Motor neuron (in vitro differentiated cells): ENCODE results near the gene PRR11. TPM values are rescaled to one million over a fixed set of nuclear protein-coding genes. Genes with fewer than 3 reads are reported as not detected.
A peak's percentile ranks its signal among the peaks of the same experiment; 100 is the strongest.
"Not testable (repeated sequence)": the region's sequence is repeated elsewhere in the genome, so short reads cannot be mapped to it uniquely, and the experiment has no call there.

Experiments
- ATAC-seq, 8 experiments: fragments of 200-7000 bp; cut with Tn5 transposase; replicated peaks in 6 of 8; 2 replicates each; pipeline ENCODE4 v1.8.0; 2021; ENCODE audit warnings: mild to moderate bottlenecking in 8 of 8, moderate library complexity in 8 of 8
- H3K27ac ChIP-seq, 2 donors: fragments of 250-450 bp; sonication (Bioruptor Pico); 2 replicates each; pipeline ENCODE4 v1.9.0; 2021; ENCODE audit warnings: antibody characterized with exemption in 2 of 2, mild to moderate bottlenecking in 2 of 2, moderate library complexity in 1 of 2
- H3K4me1 ChIP-seq, 2 donors: fragments of 250-450 bp; sonication (Bioruptor Pico); replicated peaks in 1 of 2; 2 replicates each; pipeline ENCODE4 v1.6.1; 2021; ENCODE audit warnings: antibody characterized with exemption in 2 of 2, mild to moderate bottlenecking in 2 of 2, moderate library complexity in 1 of 2
- H3K4me3 ChIP-seq, 5 donors: fragments of 250-450 bp; sonication (Bioruptor Pico); 2 replicates each; pipeline ENCODE4 v1.9.0; 2021; ENCODE audit warnings: antibody characterized with exemption in 5 of 5, mild to moderate bottlenecking in 5 of 5, moderate library complexity in 4 of 5
- WGBS, 10 experiments: fragments of 450-650 bp; shearing (Covaris generic); methylation state at CpG; one replicate each; pipeline ENCODE4 v1.0.0; 2022; 5-methylcytosine and 5-hydroxymethylcytosine counted together
- in situ Hi-C, 9 experiments: fragments of 400-800 bp; cut with MboI; loops; one replicate each; pipeline ENCODE4 v1.15.0; 2021; ENCODE audit warnings: low sequenced_read_pairs in 9 of 9, low pct_unique_long_range_greater_than_20kb in 2 of 9; ENCODE audit not compliant: unreplicated experiment in 9 of 9
- total RNA-seq, 8 experiments: library from RNA; unstranded; fragments of 300-600 nt; gene quantifications; 2 replicates each; pipeline versions ENCODE4 v1.2.3 to v1.2.4, GENCODE V29; 2022

The PRR11 gene
- total RNA-seq, 8 experiments from 2014 or later, result 1.8 to 27.1 (median 4.8) TPM

DNA sequence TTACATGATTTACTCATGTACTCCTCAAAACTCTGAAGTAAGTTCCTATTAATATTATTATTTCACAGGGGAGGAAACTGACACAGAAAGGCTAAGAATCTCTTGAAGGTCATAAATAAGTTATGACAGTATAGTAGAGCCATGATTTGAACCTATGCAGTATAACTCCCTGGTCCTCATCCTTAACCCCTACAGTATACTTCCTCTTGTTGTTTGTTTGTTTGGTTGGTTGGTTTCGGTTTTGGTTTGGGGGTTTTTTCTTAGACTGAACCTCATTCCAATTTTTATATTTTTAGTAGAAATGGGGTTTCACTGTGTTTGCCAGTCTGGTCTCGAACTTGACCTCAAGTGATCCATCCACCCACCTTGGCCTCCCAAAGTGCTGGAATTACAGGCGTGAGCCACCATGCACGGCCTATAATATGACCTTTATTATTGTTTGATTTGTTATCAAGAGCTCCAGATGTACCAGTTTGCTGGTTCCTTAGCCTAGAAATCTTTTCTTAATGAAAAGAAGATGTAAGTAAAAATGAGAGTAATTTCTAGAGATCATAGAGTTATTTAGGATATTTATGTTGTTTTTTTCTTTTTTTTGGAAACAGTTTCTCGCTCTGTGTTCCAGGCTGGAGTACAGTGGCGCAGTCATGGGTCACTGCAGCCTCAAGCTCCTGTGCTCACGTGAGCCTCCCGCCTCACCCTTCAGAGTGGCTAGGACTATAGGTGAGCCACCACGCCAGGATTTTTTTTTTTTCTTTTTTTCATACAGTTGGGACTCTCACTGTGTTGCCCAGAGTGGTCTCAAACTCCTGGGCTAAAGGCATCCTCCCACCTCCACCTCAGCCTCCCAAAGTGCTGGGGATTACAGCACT is 4.8 kb downstream of the PRR11 start:
- in situ Hi-C loops, result no loop called here
- Histone ChIP-seq H3K4me1 (peaks cover under 1 to 6% of the 10 kb centered on the region in 2 donors), H3K4me3 (no peak overlapping the region), H3K27ac (no peak overlapping the region)
- WGBS, 10 experiments, result 83 to 100% (median 96%) methylated on average over 2 to 9 of the region's 9 CpGs
- ATAC-seq, result no peak

DNA sequence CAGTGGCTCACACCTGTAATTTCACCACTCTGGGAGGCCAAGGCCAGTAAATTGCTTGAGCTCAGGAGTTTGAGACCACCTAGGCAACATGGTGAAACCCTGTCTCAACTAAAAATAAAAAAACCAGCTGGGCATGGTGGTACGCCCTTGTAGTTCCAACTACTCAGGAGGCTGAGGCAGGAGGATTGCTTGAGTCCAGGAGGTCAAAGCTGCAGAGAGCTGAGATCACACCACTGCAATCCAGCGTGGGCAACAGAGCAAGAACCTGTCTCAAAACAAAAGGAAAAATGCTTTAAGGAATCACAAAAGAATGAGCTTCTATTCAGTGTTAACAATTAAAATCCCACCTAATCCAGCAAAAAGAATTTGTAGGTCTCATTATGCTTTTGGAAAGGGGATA is 5.9 kb downstream of the PRR11 start:
- WGBS, 10 experiments, result 86 to 100% (median 100%) methylated on average over 1 to 2 of the region's 2 CpGs; no CpG with 5 or more reads in 3 of the 10 experiments
- no peak for ATAC-seq
- in situ Hi-C loops, result no loop called here
- H3K27ac ChIP-seq, result no peak overlapping the region
- H3K4me3 ChIP-seq, result no peak overlapping the region
- peaks cover 5 to 6% of the 10 kb centered on the region in 2 donors for H3K4me1 ChIP-seq

DNA sequence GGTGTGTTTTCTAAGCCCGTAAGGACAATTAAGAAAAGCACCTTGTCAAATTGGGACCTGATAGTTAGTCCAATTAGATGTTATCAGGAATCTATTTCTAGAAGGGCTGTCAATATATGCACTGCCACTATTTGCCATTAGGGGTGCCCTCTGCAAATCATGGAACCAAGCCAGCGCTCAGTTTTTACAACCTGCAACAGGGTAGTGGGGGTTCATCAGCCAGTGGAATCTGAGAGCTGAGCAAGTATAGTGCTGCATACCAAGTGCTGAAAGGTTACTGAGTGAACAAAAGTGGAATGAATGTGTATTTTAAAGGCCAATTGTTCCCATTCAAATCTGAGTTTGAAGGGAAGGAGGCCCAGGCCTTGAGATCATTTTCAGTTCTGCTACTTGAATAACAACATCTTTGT is 10.4 kb downstream of the PRR11 start:
- Histone ChIP-seq H3K27ac (peak overlapping the region in 1 of 2 donors; percentile 65), H3K4me1 (peaks cover 14% of the 10 kb centered on the region in 2 donors), H3K4me3 (no peak overlapping the region)
- 0 to 100% (median 25%) methylated on average over 1 to 2 of the region's 2 CpGs; no CpG with 5 or more reads in 1 of the 10 experiments for WGBS, 10 experiments
- peak; percentile 60 to 97 (median 92) for ATAC-seq
- in situ Hi-C loops, result no loop called here

DNA sequence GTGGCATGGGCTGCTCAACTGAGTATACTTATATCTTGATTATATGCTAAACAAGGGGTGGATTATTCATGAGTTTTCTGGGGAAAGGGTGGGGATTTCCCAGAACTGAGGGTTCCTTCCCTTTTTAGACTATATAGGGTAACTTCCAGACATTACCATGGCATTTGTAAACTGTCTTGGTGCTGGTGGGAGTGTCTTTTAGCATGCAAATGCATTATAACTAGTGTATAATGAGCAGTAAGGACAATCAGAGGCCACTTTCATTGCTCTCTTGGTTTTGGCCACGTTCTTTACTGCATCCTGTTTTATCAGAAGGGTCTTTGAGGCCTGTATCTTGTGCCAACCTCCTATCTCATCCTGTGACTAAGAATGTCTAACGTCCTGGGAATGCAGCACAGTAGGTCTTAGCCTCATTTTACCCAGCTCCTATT is 12.0 kb downstream of the PRR11 start:
- in situ Hi-C loops, result no loop called here
- H3K4me3 ChIP-seq, result no peak overlapping the region
- peak overlapping the region in 1 of 2 donors; percentile 41 for H3K27ac ChIP-seq
- 33 to 100% (median 60%) methylated on average over 1 to 2 of the region's 2 CpGs; no CpG with 5 or more reads in 1 of the 10 experiments for WGBS, 10 experiments
- peak in 6 of 8 experiments; percentile 17 to 93 (median 62) for ATAC-seq
- peaks cover 8 to 14% of the 10 kb centered on the region in 2 donors for H3K4me1 ChIP-seq

DNA sequence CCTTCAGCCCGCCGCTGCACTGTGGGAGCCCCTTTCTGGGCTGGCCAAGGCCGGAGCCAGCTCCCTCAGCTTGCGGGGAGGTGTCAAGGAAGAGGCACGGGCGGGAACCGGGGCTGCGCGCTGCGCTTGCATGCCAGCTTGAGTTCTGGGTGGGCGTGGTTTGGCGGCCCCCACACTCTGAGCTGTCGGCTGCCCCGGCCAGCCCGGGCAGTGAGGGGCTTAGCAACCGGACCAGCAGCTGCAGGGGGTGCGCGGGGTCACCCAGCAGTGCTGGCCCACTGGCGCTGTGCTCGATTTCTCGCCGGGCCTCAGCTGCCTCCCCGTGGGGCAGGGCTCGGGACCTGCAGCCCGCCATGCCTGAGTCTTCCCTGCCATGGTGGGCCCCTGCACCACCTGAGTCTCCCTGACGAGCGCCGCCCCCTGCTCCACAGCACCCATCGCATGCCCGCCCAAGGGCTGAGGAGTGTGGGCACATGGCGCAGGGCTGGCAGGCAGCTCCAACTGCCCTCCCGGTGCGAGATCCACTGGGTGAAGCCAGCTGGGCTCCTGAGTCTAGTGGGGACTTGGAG is 17.0 kb downstream of the PRR11 start:
- no peaks in the 10 kb centered on the region for H3K4me1 ChIP-seq
- H3K4me3 ChIP-seq, result no peak overlapping the region
- in situ Hi-C loops, result no loop called here
- ATAC-seq, result no peak
- 83 to 100% (median 100%) methylated on average over 2 to 8 of the region's 33 CpGs; no CpG with 5 or more reads in 5 of the 10 experiments for WGBS, 10 experiments
- no peak overlapping the region for H3K27ac ChIP-seq

DNA sequence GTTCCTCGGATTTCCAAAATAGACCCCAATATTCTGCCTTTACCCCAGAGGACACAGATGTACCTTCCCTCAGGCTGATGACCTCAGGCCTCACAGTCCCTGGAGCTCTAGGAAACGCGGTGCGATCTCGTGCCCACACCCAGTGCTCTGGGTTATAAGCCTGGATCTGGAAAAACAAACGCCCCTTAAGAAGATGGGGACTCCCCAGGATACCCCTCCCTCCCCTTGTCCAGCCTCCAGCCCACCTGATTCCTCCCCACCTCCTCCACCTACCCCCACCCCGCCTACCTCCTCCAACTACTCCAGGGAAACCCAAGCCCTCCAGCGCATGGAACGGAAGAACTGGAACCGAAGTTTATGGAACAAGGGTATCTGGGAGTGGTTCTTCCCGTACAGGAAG is 19.1 kb downstream of the PRR11 start:
- Histone ChIP-seq H3K4me1 (no peaks in the 10 kb centered on the region), H3K27ac (no peak overlapping the region), H3K4me3 (no peak overlapping the region)
- WGBS, 10 experiments, result 95 to 100% (median 100%) methylated on average over 1 to 4 of the region's 11 CpGs; no CpG with 5 or more reads in 7 of the 10 experiments
- in situ Hi-C loops, result no loop called here
- ATAC-seq, result no peak

DNA sequence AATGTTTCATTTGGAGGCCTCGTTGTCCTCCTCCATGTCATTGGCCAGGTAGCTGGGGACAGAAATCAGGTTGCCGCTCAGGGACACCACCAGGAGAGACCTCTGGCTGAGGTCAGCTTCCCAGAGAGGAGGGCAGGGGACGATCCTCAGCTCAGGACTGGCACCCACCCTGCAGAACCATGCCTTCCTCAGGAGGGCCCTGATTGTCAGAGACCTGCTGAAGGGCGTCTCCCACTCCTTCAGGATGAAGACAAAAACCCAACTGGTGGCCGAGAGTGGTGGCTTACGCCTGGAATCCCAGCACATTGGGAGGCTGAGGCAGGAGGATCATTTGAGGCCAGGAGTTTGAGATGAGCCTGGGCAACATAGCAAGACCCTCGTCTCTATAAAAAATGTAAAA is 19.5 kb downstream of the PRR11 start:
- ATAC-seq, result no peak
- Histone ChIP-seq H3K4me1 (no peaks in the 10 kb centered on the region), H3K4me3 (no peak overlapping the region), H3K27ac (no peak overlapping the region)
- WGBS, 10 experiments, result 100% methylated on average over 1 of the region's 7 CpGs; no CpG with 5 or more reads in 8 of the 10 experiments
- in situ Hi-C loops, result no loop called here

DNA sequence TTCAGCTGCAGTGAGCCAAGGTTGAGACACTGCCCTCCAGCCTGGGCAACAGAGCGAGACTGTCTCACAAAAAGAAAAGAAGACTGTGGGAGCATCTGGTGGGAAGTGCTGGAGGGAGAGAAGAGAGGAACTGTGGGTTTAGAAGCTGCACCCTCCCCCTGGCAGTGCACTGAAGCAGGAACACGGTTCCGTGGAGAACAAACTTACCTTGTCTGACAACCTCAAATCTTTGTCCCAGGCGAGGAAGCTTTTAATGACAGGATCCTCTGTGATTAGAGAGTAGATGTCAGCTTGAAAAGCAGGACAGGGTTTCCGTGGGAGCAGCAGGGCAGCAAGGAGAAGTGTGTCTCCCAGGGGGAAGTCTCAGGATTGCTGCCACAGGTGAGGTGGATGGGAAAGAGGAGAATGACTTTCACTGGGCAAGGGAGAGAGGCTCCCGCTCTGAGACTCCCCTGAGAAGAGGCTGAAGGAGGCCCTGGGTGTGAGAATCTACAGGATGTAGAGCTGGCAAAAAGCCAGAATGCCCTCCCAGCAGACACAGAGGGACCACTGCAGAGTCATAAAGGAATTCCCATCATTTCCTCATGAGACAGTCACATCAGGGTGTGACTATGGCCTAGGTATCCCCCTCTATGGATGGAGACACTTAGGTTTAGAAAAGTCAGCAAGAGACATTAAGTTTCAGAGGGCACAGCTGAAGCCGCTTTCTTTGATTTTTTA is 22.9 kb downstream of the PRR11 start:
- WGBS, 10 experiments, result 67 to 100% (median 84%) methylated on average over 1 to 5 of the region's 7 CpGs; no CpG with 5 or more reads in 2 of the 10 experiments
- Histone ChIP-seq H3K27ac (no peak overlapping the region), H3K4me3 (no peak overlapping the region), H3K4me1 (no peaks in the 10 kb centered on the region)
- in situ Hi-C loops, result no loop called here
- no peak for ATAC-seq

DNA sequence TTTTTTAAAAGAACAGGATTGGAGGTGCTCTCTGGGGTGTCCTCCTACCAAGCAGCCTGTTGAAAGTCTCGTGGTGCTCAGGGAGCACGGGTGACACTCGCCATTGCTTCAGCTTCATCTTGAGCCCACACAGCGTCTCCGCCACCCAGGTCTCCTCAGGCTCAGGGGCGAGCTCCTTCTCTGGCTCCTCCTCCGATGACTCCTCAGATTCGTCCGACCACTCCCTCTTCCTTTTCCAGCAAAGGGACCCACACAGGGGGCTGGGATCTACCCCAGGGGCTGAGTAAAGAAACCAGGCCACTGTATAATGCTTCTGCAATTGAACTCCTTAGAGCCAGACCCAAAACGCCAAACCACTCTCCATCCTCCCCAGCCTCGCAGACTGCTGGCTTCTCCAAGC is 24.1 kb downstream of the PRR11 start:
- in situ Hi-C loops, ATAC-seq, H3K4me3 ChIP-seq, H3K27ac ChIP-seq, H3K4me1 ChIP-seq: not testable (repeated sequence)
- WGBS, 10 experiments, result 86 to 100% (median 94%) methylated on average over 1 to 11 of the region's 11 CpGs; no CpG with 5 or more reads in 1 of the 10 experiments

DNA sequence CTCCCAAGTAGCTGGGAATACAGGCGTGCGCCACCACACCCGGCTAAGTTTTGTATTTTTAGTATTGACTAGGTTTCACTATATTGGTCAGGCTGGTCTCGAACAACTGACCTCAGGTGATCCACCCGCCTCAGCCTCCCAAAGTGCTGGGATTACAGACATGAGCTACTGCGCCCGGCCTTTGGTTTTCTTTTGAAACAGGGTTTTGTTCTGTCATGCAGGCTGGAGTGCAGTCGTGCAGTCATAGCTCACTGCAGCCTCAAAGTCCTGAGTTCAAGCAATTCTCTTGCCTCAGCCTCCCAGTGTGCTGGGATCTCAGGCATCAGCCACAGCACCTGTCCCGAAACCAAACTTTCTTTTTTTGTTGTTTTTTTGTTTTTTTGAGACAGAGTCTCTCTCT is 25.1 kb downstream of the PRR11 start:
- no peak overlapping the region for H3K4me3 ChIP-seq
- H3K27ac ChIP-seq, result no peak overlapping the region
- no peak for ATAC-seq
- WGBS, 10 experiments, result 88 to 100% (median 97%) methylated on average over 1 to 9 of the region's 9 CpGs; no CpG with 5 or more reads in 5 of the 10 experiments
- in situ Hi-C loops, result no loop called here
- no peaks in the 10 kb centered on the region for H3K4me1 ChIP-seq

DNA sequence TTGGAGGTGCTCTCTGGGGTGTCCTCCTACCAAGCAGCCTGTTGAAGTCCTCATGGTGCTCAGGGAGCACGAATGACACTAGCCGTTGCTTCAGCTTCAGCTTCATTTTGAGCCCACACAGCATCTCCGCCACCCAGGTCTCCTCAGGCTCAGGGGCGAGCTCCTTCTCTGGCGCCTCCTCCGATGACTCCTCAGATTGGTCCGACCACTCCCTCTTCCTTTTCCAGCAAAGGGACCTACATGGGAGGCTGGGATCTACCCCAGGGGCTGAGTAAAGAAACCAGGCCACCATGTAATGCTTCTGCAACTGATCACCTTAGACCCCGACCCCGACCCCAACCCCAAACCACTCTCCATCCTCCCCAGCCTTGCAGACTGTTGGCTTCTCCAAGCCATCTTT is 25.9 kb downstream of the PRR11 start:
- in situ Hi-C loops, result no loop called here
- Histone ChIP-seq H3K4me1 (no peaks in the 10 kb centered on the region), H3K4me3 (no peak overlapping the region), H3K27ac (no peak overlapping the region)
- ATAC-seq, result no peak
- WGBS, 10 experiments, result 83 to 100% (median 96%) methylated on average over 1 to 5 of the region's 9 CpGs; no CpG with 5 or more reads in 4 of the 10 experiments

DNA sequence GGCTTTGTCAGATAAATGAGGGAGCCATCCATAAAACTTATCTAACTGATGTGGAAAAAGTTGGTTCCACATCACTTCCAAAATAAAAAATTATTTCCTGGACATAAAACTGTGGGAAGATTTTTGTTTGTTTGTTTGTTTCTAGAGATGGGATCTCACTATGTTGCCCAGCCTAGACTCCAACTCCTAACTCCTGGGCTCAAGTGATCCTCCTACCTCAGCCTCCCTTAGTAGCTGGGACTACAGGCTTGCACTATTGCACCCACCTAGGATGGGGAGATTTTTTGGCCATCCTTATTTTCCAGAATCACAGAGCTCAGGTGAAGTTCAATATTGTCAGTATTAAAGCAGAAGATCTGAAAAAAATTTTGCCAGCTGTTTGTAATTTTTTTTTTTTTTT is 30.5 kb downstream of the PRR11 start:
- ATAC-seq, result no peak
- H3K4me1 ChIP-seq, result no peaks in the 10 kb centered on the region
- H3K4me3 ChIP-seq, result no peak overlapping the region
- in situ Hi-C loops, result no loop called here
- H3K27ac ChIP-seq, result no peak overlapping the region

DNA sequence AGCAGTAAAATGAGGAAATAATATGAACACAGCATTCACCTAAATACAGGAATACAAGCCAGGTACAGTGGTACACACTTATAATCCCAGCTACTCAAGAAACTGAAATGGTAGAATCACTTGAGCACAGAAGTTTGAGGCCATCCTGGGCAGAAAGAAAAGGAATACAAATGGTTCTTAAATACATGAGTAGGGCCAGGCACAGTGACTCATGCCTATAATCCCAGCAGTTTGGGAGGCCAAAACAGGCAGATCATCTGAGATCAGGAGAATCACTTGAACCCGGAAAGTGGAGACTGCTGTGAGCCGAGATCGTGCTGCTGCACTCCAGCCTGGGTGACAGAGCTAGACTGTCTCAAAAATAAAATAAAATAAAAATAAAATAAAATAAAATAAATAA is 31.3 kb downstream of the PRR11 start:
- in situ Hi-C loops, result no loop called here
- H3K4me1 ChIP-seq, result no peaks in the 10 kb centered on the region
- H3K4me3 ChIP-seq, result no peak overlapping the region
- WGBS, 10 experiments, result 88 to 100% (median 100%) methylated on average over 1 to 3 of the region's 3 CpGs; no CpG with 5 or more reads in 2 of the 10 experiments
- peak in 2 of 8 experiments; percentile 35 to 52 for ATAC-seq
- no peak overlapping the region for H3K27ac ChIP-seq
